Frontal cortex (tissue), 4 donors: ENCODE results near the gene CTNNA3. TPM values are rescaled to one million over a fixed set of nuclear protein-coding genes. Genes with fewer than 3 reads are reported as not detected.

Experiments
- DNase-seq, 2 donors: peaks; one replicate each; pipeline ENCODE4 v3.0.0; 2012; ENCODE audit warnings: low spot score in 2 of 2
- FAIRE-seq: peaks from 2 replicates; lab custom pipeline; 2012; peaks lifted over from hg19 to GRCh38; lab: Jason Lieb, UNC
- total RNA-seq: library from RNA; depleted of rRNA; stranded (reverse); fragments of >200 nt; gene quantifications from one replicate; pipeline ENCODE4 v1.2.3, GENCODE V29; 2014
- donor health status: control.
- donor health status: control.
- donor health status: control.

CTNNA3 gene
- total RNA-seq, 1 donor from 2014 or later: 2.0 TPM

DNA sequence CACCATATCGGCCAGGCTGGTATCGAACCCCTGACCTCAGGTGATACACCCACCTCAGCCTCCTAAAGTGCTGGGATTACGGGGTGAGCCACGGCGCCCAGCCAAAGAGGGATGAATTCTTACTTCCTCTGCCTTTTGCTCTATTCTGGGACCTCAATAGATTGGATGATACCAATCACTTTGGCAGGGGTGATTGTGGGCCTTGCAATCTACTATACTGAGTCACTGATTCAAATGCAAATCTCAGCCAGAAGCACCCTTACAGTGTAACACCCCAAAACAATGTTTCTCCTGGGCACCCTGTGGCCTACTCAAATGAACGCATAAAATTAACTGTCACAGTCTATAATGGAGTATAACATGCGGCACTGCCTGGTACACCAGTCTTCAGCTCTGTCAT lies 1366.8 kb downstream of the CTNNA3 start:
- no peak for DNase-seq
- no peak for FAIRE-seq

GRCh38 chr10:66326876-66327275 lies 1369.1 kb downstream of the CTNNA3 start:
- DNase-seq (no peak), FAIRE-seq (no peak)

- DNase-seq (no peak), FAIRE-seq (no peak)
Measured at GRCh38 chr10:66322777-66323176, 1373.2 kb downstream of the CTNNA3 start.

DNA sequence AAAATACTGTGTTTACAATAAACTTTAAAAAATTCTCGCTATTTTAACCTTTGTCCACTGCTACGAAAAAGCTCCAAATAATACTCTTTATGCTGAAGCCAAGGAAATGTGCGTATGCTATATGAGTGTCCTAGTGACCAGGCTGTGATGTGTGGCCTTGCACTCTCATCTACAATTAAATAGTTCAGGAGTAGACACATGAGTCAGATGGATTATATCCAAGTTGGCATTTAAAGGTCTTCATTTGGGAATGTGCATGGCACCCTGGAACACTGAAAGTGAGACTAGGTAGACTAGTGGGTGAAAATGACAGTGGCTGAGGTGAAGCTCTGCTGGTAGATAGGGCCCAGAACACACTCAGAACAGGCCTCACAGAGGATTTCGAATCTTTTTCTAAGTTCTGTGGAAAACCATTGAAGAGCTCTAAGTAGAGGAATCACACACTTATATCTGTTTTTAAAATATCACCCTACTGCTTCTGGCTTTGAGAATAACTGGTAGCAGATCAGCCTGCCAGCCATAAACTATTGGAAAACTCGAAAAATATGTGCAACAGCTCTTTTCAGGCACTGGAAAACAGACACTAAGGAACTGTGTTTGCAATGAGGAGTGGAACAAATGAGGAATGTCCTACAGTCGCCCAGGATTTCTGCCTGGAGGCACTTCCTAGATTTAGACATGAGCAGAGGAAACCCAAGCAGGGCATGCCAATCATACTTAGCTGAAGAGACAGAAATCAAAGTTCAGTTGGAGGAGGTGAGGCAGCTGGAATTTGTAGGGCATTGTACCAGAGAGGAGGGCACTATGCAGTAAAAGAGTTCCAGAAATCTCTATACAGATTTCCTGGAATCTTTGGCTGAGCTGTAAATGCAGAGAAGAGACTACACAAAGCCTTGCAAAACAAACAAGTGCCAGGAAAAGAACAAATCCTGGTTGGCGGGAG lies 1374.0 kb downstream of the CTNNA3 start:
- FAIRE-seq (no peak), DNase-seq (no peak)

DNA sequence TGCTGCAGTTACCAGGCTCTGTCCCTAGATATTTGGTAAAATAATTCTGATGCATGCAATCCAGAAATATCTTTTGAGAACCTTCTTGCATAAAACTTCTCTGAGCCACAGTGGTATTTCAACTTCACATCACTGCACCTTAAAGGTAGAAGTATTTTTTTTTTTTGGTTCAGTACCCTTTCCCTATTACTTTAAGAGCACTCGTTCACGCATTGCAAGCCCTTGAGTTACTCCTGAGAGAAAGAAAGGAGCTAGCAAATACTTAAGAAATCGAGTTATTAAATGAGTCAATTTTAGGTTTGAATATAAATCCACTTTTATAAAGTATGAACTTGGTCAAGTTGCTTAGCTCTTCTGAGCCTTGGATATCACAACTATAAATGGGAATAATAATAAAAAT lies 1377.2 kb downstream of the CTNNA3 start:
- DNase-seq (no peak), FAIRE-seq (no peak)

DNA sequence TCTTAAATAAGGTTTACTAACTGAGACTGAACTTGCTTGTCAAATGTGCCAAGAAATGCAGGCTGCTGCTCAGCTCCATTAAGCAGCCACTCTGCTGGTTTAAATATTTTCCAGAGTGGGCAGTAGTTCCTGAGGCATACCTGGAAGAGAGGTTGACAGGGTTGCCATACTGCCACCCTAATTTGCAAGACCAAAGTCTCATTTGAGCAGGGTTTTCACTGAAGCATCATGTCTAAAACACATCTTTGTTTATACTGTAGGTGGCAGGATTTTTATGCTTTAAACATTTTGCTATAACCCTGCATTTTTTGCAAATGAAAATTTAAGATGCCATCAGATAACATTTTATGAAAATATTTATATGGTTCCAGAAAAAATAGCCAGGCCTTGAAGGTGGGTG lies 1388.2 kb downstream of the CTNNA3 start:
- DNase-seq (no peak), FAIRE-seq (no peak)

GRCh38 chr10:66301078-66301477 lies 1394.9 kb downstream of the CTNNA3 start:
- no peak for FAIRE-seq
- no peak for DNase-seq

DNA sequence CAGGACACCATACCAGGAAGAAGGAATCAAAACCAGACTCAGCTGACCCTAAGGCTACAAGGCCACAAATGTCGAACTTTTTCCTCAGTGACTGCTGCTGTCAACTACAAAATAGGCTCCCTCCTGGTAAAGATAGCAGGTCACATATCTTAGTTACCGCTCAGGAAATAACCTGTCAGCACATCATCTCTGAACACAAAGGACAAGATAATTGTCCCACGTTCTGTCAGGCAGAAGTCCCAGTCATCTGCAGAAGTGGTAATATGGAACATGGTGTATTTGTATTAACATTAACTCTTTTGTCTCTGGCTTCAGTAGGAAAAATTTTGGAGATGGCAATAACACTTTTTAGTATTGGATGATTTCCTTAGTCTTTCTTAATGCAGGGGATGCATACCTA lies 1400.4 kb downstream of the CTNNA3 start:
- FAIRE-seq (no peak), DNase-seq (no peak)

DNA sequence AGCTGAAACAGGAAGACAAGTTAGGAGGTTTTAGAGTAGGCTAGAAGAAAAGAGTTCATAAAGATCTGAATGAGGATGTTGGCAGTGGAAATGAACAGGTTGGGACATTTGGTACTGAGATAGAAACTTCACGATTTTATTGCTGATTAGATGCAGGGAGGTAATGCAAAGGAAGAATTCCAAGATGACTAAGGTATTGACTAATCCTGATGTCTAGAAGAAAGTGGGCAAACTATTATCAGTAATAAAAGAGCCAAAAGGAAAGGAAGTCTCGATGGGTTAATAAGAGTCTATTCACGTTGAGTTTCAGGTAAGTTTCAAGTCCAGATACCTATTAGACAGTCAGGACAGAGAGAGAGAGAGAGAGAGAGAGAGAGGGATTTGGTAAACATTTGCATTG lies 1401.5 kb downstream of the CTNNA3 start:
- no peak for FAIRE-seq
- DNase-seq: no peak

DNA sequence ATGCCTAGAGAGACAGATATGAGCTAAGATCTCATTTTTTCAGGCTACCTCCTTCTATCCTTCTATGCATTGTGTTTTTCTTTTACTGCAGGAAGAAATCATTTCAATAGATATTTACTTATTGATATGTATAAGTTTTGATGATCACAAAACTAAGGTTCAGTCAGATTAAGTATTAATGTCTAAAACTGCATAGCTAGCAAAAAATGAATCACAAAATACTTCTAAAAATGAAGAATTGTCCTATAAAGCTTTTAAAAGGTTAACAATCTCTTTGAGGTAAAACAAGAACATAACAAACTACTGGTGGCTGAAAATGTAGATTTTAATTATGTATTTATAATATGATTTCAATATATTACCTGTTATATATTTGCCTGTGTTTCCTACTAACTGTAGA lies 1403.1 kb downstream of the CTNNA3 start:
- FAIRE-seq (no peak), DNase-seq (no peak)

DNA sequence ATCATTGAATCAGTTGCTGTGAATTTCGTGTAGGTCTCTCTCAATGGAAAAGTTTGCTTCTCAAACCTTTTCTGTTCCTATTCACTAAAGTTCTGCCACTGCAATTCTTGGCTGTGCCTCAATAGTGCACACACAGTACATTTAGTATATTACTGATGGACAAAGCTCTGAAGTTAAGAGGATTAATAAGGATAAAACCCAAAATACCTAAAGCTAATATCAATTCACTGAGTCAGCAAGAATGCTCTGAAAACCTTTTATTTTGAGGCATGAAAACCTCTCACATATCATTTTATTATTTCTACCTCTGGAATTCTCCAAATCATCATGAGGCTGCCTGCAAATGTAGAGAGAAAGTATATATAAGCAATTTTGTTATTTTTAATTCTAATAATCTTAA lies 1403.5 kb downstream of the CTNNA3 start:
- DNase-seq (no peak), FAIRE-seq (no peak)

DNA sequence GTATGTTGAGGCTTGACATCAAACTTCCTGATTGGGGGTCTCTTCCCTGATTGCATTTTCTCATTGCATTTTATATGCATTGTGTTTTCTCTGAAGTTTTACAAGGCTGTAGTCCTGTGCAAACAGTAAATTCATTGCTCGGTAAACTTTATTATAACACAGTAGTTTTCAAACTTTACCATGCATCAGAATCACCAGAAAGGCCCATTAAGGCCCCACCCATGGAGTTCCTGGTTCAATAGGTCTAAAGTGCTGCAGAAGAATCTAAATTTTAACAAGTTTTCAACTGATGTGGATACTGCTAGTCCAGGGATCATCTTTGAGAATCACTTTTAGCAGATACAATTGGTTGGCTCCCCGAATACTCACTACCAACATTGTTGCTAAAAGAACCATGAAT lies 1404.9 kb downstream of the CTNNA3 start:
- DNase-seq (no peak), FAIRE-seq (no peak)

GRCh38 chr10:66284621-66285020 lies 1411.4 kb downstream of the CTNNA3 start:
- DNase-seq (no peak), FAIRE-seq (no peak)

DNA sequence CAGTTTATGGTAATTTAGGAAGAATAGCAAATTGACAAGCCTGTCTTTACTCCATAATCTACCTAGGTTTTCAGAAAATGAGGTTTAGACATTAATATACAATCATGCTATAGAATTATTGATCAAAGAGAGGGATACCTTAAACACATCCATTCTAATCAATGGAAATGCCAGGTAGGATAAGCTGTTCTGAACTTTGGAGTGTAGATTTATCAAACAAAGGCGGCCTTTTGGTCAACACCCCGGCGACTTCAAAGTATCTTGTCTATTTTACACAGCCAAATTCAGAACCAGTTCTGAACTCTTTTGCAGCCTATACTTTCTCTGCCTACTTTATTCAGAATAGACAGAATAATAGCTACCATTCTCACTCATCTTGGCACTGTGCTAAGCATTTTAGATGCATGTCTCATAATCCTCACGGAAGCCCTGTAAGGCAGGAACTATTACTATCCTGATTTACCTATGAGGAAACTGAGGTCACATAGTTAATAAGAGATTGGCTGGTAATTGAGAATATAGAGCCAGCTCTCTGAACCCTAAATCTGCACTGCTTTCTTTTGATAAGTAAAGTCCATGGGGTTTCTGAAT lies 1412.0 kb downstream of the CTNNA3 start:
- FAIRE-seq (no peak), DNase-seq (no peak)

- DNase-seq (no peak), FAIRE-seq (no peak)
Measured at GRCh38 chr10:66283064-66283463, 1412.9 kb downstream of the CTNNA3 start.

DNA sequence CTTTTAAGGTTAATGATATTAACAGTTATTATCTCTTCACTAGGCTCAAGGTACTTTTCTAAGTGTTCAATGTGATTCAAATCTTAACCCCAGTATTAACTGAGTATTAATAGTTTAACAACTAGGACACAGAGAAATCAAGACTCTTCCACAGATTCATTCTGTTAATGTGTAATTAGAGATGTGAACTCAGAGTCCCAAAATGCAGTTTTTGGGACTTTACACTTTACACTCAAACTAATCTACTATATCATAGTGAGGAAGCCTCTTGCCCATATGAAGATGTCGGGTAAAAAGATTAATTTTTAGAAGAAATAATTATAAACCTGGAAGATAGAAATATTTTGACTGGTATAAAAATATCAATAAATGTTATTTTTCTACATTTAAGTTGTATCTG lies 1414.7 kb downstream of the CTNNA3 start:
- FAIRE-seq (no peak), DNase-seq (no peak)

DNA sequence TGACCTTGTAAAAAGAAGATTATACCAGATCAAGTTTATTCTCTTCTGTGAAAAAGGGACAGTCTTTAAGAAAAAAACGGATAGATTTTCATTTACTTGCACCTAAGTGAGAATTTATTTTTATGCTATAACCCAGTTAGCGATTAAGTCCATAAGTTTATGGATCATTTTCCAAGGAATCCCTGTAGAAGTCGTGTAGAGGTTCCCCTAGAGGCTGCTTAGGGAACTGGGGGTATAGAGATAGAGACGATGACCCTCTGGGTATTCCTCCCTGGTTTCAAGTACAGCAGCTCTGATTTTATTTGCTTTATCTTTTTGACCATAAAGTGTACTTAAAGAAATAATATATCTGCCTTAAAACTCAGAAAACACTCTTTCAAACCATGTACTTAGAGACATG lies 1418.5 kb downstream of the CTNNA3 start:
- FAIRE-seq (no peak), DNase-seq (no peak)

DNA sequence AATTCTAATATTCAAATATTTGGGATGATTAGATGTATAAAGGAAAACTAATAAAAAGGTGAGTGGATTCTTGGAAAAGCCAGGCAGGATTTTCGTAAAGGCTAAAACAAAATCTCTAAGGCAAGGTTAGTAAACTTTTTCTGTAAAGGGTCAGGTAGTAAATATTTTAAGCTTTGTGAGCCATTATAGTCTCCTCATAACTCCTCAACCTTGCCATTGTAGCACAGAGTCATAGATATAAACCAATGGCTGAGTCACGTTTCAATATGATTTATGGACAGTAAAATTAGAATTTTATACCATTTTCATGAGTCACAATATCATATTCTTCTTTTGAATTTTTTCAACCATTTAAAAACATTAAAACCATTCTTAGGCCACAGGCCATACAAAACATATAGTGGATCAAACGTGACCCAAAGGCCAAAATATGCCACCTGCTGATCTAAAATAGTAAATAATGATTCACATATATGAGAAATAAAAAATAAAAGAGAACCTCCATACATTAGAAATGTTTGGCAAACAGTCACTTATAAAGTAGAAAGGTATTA lies 1422.0 kb downstream of the CTNNA3 start:
- DNase-seq (no peak), FAIRE-seq (no peak)

DNA sequence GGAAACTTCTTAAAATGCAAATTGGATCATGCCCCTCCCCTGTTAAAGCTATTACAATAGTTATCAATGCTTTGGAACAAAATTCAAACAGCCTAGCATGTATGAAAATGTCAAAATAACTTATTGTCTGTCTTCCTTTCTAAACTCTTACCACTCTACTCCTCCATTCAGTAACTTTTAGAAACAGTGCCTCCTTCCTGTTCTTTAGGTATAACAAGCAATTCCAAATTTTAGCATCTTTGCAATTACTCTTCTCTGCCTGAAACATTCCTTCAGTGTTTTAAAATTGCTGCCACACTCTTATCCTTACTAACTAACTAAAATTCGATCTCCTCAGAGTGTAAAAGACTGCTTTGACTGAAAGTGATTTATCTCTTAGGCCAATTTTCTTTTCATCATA lies 1430.6 kb downstream of the CTNNA3 start:
- no peak for FAIRE-seq
- no peak for DNase-seq

- DNase-seq (no peak), FAIRE-seq (no peak)
Measured at GRCh38 chr10:66259836-66260235, 1436.2 kb downstream of the CTNNA3 start.

- no peak for DNase-seq
- FAIRE-seq: no peak
Measured at GRCh38 chr10:66258693-66259092, 1437.3 kb downstream of the CTNNA3 start.
